Measurements from ENCODE around the gene ESPNL.

DNA sequence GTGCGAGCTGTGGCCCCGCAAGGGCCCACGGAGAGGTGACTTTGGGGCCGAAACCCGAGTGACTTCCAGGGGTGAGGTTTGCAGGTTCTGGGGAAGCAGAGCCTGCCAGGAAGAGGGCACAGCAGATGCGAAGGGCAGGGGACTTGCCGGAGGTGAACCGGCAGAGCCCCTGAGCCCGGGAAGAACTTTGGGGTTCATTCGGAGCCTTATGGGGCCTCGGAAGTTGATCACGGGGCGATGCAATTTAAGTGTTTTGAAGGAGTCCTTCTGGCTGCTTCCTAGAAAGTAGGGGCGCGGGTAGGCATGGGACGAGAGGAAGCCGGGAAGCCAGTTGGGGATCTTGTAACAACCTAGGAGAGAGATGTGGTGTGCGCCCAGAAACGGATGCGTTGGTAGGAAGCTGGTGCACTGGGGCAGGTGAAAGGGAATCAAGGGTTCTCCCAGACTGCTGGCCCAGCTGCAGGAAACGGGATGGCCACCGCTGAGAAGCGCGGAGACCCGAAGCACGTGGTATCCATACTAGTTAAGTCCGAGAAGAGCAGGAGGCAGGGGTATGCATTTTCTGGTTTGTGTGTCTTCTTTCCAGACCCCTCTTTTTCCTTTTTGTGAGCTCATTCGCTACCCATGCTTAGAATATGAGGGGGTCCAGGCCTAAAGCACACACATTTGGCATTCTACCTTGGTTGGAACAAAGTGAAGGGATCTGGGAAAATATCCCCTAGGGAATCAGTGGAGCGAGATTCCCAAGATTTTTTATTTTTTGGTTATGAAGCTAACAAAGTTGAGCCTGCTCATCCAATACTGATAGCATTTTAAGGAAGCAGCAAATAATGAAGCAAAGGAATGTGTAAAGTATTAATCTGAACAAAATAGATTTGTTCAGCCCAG is 38.6 kb upstream of the ESPNL start:
- TF ChIP-seq, protein P1, sequence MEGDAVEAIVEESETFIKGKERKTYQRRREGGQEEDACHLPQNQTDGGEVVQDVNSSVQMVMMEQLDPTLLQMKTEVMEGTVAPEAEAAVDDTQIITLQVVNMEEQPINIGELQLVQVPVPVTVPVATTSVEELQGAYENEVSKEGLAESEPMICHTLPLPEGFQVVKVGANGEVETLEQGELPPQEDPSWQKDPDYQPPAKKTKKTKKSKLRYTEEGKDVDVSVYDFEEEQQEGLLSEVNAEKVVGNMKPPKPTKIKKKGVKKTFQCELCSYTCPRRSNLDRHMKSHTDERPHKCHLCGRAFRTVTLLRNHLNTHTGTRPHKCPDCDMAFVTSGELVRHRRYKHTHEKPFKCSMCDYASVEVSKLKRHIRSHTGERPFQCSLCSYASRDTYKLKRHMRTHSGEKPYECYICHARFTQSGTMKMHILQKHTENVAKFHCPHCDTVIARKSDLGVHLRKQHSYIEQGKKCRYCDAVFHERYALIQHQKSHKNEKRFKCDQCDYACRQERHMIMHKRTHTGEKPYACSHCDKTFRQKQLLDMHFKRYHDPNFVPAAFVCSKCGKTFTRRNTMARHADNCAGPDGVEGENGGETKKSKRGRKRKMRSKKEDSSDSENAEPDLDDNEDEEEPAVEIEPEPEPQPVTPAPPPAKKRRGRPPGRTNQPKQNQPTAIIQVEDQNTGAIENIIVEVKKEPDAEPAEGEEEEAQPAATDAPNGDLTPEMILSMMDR (IDR thresholded peaks at IDR 0.05; ENCODE audit: insufficient read depth, low read length, poor library complexity, severe bottlenecking) = no peak
- no peak for TF ChIP-seq EZH2phosphoT487 (conservative IDR thresholded peaks at IDR 0.05; ENCODE audit: low read length)

All from SU-DHL-6 (cell line).